Measurements from ENCODE around the gene C2orf49.

The C2orf49 gene

DNA sequence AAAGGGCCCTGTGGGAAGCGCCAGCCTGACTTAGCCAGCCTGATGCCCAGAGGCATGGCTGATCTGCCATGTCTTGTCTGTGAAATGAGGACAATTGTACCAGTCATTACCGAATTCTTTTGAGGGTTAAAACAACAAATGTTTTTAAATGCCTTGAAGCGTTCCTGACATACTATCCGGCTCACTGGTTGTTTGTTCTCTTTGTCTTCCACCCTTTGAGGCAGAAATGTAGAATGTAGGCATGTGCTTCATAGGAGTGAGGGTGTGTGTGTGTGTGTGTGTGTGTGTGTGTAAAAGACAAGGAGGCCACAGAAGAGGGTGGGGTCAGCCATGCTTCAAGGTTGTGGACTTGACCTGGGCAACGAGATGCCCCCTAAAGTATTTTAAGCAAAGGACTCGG is 43.3 kb upstream of the C2orf49 start:
- H3K4me3 ChIP-seq (replicated peaks; ENCODE audit: low read depth, low read length): no peak overlapping the region
- no peaks in the 10 kb centered on the region for H3K27me3 ChIP-seq (replicated peaks; ENCODE audit: control insufficient read depth, insufficient read depth, low read length)
- no peak for TF ChIP-seq CTCF (IDR thresholded peaks at IDR 0.05; ENCODE audit: insufficient read depth, low read length, poor library complexity, severe bottlenecking)
- peaks cover 21% of the 10 kb centered on the region for H3K36me3 ChIP-seq (ENCODE audit: control insufficient read depth, insufficient read depth, low read length)
- no peak for DNase-seq (ENCODE audit: extremely low read depth, insufficient read length)

GRCh38 chr2:105294844-105295481 is 42.4 kb upstream of the C2orf49 start:
- TF ChIP-seq CTCF (IDR thresholded peaks at IDR 0.05; ENCODE audit: insufficient read depth, low read length, poor library complexity, severe bottlenecking): peak; percentile 58
- peak; percentile 31 for DNase-seq (ENCODE audit: extremely low read depth, insufficient read length)
- H3K27me3 ChIP-seq (replicated peaks; ENCODE audit: control insufficient read depth, insufficient read depth, low read length): no peaks in the 10 kb centered on the region
- peaks cover 19% of the 10 kb centered on the region for H3K36me3 ChIP-seq (ENCODE audit: control insufficient read depth, insufficient read depth, low read length)
- no peak overlapping the region for H3K4me3 ChIP-seq (replicated peaks; ENCODE audit: low read depth, low read length)

DNA sequence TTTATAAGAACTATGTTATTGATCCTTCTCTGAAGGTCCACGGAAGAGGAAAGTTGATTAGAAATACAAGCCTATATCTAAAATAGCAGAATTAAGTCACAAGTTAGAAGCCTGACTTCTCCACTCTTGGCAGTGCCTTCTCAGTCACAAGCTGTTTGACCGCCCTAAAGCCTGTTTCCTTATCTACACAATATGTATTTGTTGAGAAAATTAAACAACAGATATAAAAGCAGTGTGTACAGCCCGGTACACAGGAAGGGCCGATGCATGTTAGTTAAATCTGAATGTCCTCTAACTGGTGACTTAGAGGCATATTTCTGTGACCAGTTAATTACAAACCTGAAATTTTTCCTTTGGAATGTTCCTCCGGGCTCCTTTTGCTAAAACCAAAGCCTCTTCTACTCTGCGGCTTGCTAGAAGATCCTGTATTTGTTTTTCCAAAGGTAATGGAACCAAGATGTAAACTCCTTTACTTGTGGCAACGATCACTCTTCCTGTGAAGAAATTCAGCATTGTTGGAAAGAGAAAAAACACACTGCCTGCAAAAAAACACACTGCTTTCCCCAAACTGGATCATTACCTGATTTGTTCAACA is 41.2 kb upstream of the C2orf49 start:
- Histone ChIP-seq H3K36me3 (ENCODE audit: control insufficient read depth, insufficient read depth, low read length) (peaks cover 17% of the 10 kb centered on the region), H3K4me3 (replicated peaks; ENCODE audit: low read depth, low read length) (no peak overlapping the region), H3K27me3 (replicated peaks; ENCODE audit: control insufficient read depth, insufficient read depth, low read length) (no peaks in the 10 kb centered on the region)
- TF ChIP-seq CTCF (IDR thresholded peaks at IDR 0.05; ENCODE audit: insufficient read depth, low read length, poor library complexity, severe bottlenecking): no peak
- DNase-seq (ENCODE audit: extremely low read depth, insufficient read length): no peak

DNA sequence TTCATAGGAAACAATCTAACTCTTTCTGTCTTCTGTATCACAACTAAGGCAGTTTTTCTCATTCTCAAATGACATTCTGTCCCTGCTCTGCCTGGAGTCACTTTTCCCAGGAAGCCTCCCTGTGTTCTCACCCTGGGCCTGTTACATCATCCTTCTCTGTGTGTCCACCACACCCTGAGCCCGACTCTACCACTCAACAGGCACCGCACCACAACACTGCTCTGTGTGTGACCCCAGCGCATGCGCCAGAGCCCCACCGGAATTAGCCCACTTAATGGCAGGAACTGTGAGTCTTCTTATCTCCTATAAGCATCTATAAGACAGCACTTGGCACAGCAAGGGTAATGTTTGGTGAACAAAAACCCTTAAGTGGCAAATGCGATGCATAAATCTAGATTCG is 40.1 kb upstream of the C2orf49 start:
- DNase-seq (ENCODE audit: extremely low read depth, insufficient read length): no peak

GRCh38 chr2:105298017-105298416 is 39.3 kb upstream of the C2orf49 start:
- no peaks in the 10 kb centered on the region for H3K27me3 ChIP-seq (replicated peaks; ENCODE audit: control insufficient read depth, insufficient read depth, low read length)
- peaks cover 16% of the 10 kb centered on the region for H3K36me3 ChIP-seq (ENCODE audit: control insufficient read depth, insufficient read depth, low read length)
- no peak overlapping the region for H3K4me3 ChIP-seq (replicated peaks; ENCODE audit: low read depth, low read length)
- no peak for DNase-seq (ENCODE audit: extremely low read depth, insufficient read length)
- no peak for TF ChIP-seq CTCF (IDR thresholded peaks at IDR 0.05; ENCODE audit: insufficient read depth, low read length, poor library complexity, severe bottlenecking)

More for the DNA sequence above, 40.1 kb upstream of the C2orf49 start:
- no peak overlapping the region for H3K4me3 ChIP-seq (replicated peaks; ENCODE audit: low read depth, low read length)
- H3K27me3 ChIP-seq (replicated peaks; ENCODE audit: control insufficient read depth, insufficient read depth, low read length): no peaks in the 10 kb centered on the region
- H3K36me3 ChIP-seq (ENCODE audit: control insufficient read depth, insufficient read depth, low read length): peaks cover 16% of the 10 kb centered on the region
- TF ChIP-seq CTCF (IDR thresholded peaks at IDR 0.05; ENCODE audit: insufficient read depth, low read length, poor library complexity, severe bottlenecking): no peak

Measured in GM06990 (cell line).